Activated B cell treated with CpG ODN at 0.5 μM for 24 hours (primary cell): ENCODE results near the gene PXK. TPM values are rescaled to one million over a fixed set of nuclear protein-coding genes. Genes with fewer than 3 reads are reported as not detected.
"Not testable (repeated sequence)": the region's sequence is repeated elsewhere in the genome, so short reads cannot be mapped to it uniquely, and the experiment has no call there.

Experiments
- ATAC-seq: fragments of 200-7000 bp; cut with Tn5 transposase; one replicate; pipeline ENCODE4 v1.10.0; 2021; ENCODE audit warnings: low read depth, mild to moderate bottlenecking, moderate library complexity
- CTCF ChIA-PET: fragments of 350-600 bp; sonication (Branson Sonifier 250); formaldehyde crosslinking; loops from one replicate; lab custom pipeline; 2021; ENCODE audit warnings: antibody characterized with exemption; lab: Charles Lee
- POLR2A ChIA-PET: fragments of 350-600 bp; sonication (Branson Sonifier 250); formaldehyde crosslinking; loops from one replicate; lab custom pipeline; 2021; ENCODE audit warnings: antibody characterized with exemption; lab: Charles Lee
- DNase-seq: peaks from one replicate; pipeline ENCODE4 v3.0.0; 2022
- H3K27ac Mint-ChIP-seq: one replicate; pipeline ENCODE4 v1.8.0; 2020; ENCODE audit warnings: mixed read lengths
- H3K27me3 Mint-ChIP-seq: one replicate; pipeline ENCODE4 v1.8.0; 2021; ENCODE audit warnings: mixed read lengths
- H3K36me3 Mint-ChIP-seq: one replicate; pipeline ENCODE4 v1.8.0; 2021; ENCODE audit warnings: low read depth, mixed read lengths
- H3K4me1 Mint-ChIP-seq: one replicate; pipeline ENCODE4 v1.8.0; 2021; ENCODE audit warnings: mixed read lengths
- H3K4me3 Mint-ChIP-seq: one replicate; pipeline ENCODE4 v1.8.0; 2020; ENCODE audit warnings: mild to moderate bottlenecking, mixed read lengths
- H3K9me3 Mint-ChIP-seq: one replicate; pipeline ENCODE4 v1.8.0; 2020; ENCODE audit warnings: mixed read lengths
- CTCF ChIP-seq: fragments of 200-600 bp; IDR thresholded peaks from one replicate; pipeline ENCODE4 v1.8.0; 2022; ENCODE audit warnings: antibody characterized with exemption, mild to moderate bottlenecking
- intact Hi-C: fragments of 100-400 bp; cut with micrococcal nuclease; formaldehyde crosslinking; loops from one replicate; pipeline ENCODE4 v1.15.1; 2024
- total RNA-seq: library from RNA; stranded (reverse); gene quantifications from 2 replicates; pipeline ENCODE4 v1.2.3, GENCODE V29; 2022

Gene PXK
- total RNA-seq, 1 donor from 2014 or later, result 81.3 TPM

- ATAC-seq (peak; percentile 95), DNase-seq (peak; percentile 86)
- Mint-ChIP-seq H3K27ac (peak within 1 kb of the TSS; percentile 95), H3K36me3 (peaks cover 37% of the 10 kb centered on the region), H3K9me3 (no peaks in the 10 kb centered on the region), H3K4me3 (peak within 1 kb of the TSS; percentile 95), H3K27me3 (no peaks in the 10 kb centered on the region), H3K4me1 (peaks cover 27% of the 10 kb centered on the region)
- intact Hi-C loops, result loop anchor here (1.0 to 10.0 kb wide), 6 partner anchors 15 to 679 kb away; partner anchors contain the start of genes ABHD6, PXK and SLMAP
- no peak for TF ChIP-seq CTCF
- ChIA-PET CTCF (interaction anchor here (0.6 to 1.7 kb wide), 4 partner anchors 98 to 174 kb away, joined by 3 read pairs; no protein-coding TSS in a partner anchor), POLR2A (interaction anchor here (0.5 to 2.0 kb wide), 18 partner anchors 9 to 219 kb away, joined by 3 to 12 read pairs (median 3); partner anchors contain the start of genes ABHD6 and KCTD6)
Observed at GRCh38 chr3:58433400-58434167, 100.9 kb downstream of the PXK start, which contains the start of gene PDHB. Gene PDHB, minus strand, starts transcription at chr3:58433832. Its CDS starts 23 bp downstream, at chr3:58433809.

GRCh38 chr3:58434168-58434504 is 101.4 kb downstream of the PXK start:
- ATAC-seq (no peak), DNase-seq (no peak)
- no peaks in the 10 kb centered on the region for H3K27me3 Mint-ChIP-seq
- H3K4me3 Mint-ChIP-seq, result peak overlapping the region; percentile 95
- peak overlapping the region; percentile 95 for H3K27ac Mint-ChIP-seq
- TF ChIP-seq CTCF, result no peak
- peaks cover 31% of the 10 kb centered on the region for H3K36me3 Mint-ChIP-seq
- H3K9me3 Mint-ChIP-seq, result no peaks in the 10 kb centered on the region
- ChIA-PET POLR2A (interaction anchor here (0.8 to 2.0 kb wide), 5 partner anchors 13 to 196 kb away, joined by 3 to 12 read pairs (median 3); partner anchors contain the start of genes ABHD6 and KCTD6), CTCF (interaction anchor here (1.7 kb wide), 1 partner anchor 103 kb away, joined by 3 read pairs; no protein-coding TSS in a partner anchor)
- intact Hi-C loops, result loop anchor here (5.0 to 10.0 kb wide), 2 partner anchors 197 to 679 kb away; partner anchors contain the start of genes ABHD6 and SLMAP
- H3K4me1 Mint-ChIP-seq, result peaks cover 27% of the 10 kb centered on the region

GRCh38 chr3:58434511-58434910 is 101.8 kb downstream of the PXK start:
- TF ChIP-seq CTCF, result no peak
- ChIA-PET CTCF (interaction anchor here (1.7 kb wide), 1 partner anchor 103 kb away, joined by 3 read pairs; no protein-coding TSS in a partner anchor), POLR2A (interaction anchor here (0.8 to 2.0 kb wide), 4 partner anchors 14 to 72 kb away, joined by 3 to 12 read pairs (median 3); partner anchors contain the start of gene KCTD6)
- intact Hi-C loops, result loop anchor here (5.0 to 10.0 kb wide), 2 partner anchors 197 to 680 kb away; partner anchors contain the start of genes ABHD6 and SLMAP
- Mint-ChIP-seq H3K9me3 (no peaks in the 10 kb centered on the region), H3K4me3 (peak overlapping the region; percentile 95), H3K27me3 (no peaks in the 10 kb centered on the region), H3K4me1 (peaks cover 27% of the 10 kb centered on the region), H3K36me3 (peaks cover 27% of the 10 kb centered on the region), H3K27ac (peak overlapping the region; percentile 95)
- DNase-seq (no peak), ATAC-seq (no peak)

GRCh38 chr3:58434990-58435389 is 102.3 kb downstream of the PXK start:
- peaks cover 27% of the 10 kb centered on the region for H3K4me1 Mint-ChIP-seq
- DNase-seq (no peak), ATAC-seq (no peak)
- TF ChIP-seq CTCF, result no peak
- CTCF ChIA-PET, result interaction anchor here (1.7 kb wide), 1 partner anchor 104 kb away, joined by 3 read pairs; no protein-coding TSS in a partner anchor
- peak overlapping the region; percentile 95 for H3K27ac Mint-ChIP-seq
- H3K9me3 Mint-ChIP-seq, result no peaks in the 10 kb centered on the region
- H3K36me3 Mint-ChIP-seq, result peaks cover 23% of the 10 kb centered on the region
- peak overlapping the region; percentile 28 for H3K4me3 Mint-ChIP-seq
- H3K27me3 Mint-ChIP-seq, result no peaks in the 10 kb centered on the region
- intact Hi-C loops, result loop anchor here (5.0 to 10.0 kb wide), 2 partner anchors 198 to 680 kb away; partner anchors contain the start of genes ABHD6 and SLMAP
- POLR2A ChIA-PET, result no interaction called here

- H3K27ac Mint-ChIP-seq, H3K36me3 Mint-ChIP-seq, DNase-seq, POLR2A ChIA-PET, ATAC-seq, H3K4me3 Mint-ChIP-seq, H3K9me3 Mint-ChIP-seq, H3K27me3 Mint-ChIP-seq: not testable (repeated sequence)
- intact Hi-C loops, result loop anchor here (10.0 kb wide), 1 partner anchor 682 kb away; the partner anchor contains the start of gene SLMAP
- CTCF ChIA-PET, result interaction anchor here (1.5 to 1.8 kb wide), 2 partner anchors 56 to 131 kb away, joined by 3 to 4 read pairs; partner anchors contain the start of genes HTD2 and RPP14
- peaks cover 20% of the 10 kb centered on the region for H3K4me1 Mint-ChIP-seq
Observed at GRCh38 chr3:58437276-58437675, 104.6 kb downstream of the PXK start.

- intact Hi-C loops, H3K27me3 Mint-ChIP-seq, ATAC-seq, H3K27ac Mint-ChIP-seq, H3K4me1 Mint-ChIP-seq, CTCF ChIA-PET, H3K36me3 Mint-ChIP-seq, DNase-seq, POLR2A ChIA-PET, H3K9me3 Mint-ChIP-seq, H3K4me3 Mint-ChIP-seq: not testable (repeated sequence)
Observed at GRCh38 chr3:58440996-58441355, 108.3 kb downstream of the PXK start.
